ENCODE results near the gene ABCA3.
A peak's percentile ranks its signal among the peaks of the same experiment; 100 is the strongest.
"Not testable (repeated sequence)": the region's sequence is repeated elsewhere in the genome, so short reads cannot be mapped to it uniquely, and the experiment has no call there.

ABCA3 gene

DNA sequence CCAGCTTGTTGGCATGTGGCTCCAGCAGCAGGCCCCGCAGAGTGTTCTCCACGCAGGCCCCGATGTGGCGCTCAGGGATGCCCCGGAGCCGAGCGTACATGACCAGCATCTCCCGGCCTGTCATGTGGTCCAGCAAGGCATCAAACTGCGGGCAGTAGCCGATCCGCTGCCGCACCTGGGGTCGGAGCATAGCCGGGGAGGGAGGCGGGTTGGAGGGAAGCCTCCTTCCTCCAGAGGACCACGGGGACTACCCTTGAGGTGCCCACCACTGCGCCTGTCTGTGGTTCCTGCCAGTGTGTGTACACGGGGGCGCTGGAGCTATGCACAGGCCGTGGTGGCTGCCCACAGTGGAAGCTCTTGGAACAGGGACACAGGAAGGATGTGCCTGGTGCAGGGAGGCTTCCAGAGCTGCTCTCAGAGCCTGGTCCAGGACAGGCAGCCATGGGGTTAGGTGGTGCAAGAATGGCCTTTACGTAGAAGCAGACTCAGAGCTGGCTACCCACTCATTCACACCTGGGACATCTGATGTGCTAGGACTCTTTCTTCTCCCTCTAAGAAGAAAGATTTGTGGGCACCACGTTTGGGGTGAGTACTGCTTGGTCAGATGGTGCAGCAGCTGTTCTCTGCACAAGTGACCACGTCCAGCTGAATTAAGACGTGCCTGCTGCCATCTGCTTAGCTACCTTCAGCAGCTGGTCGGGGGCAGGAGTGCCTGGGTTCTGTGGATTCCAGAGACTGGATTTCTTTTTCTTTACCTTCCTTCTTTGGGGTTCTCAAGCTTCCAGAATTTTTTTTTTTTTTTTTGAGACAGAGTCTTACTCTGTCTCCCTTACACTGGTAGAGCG lies 61.4 kb downstream of the ABCA3 start:
- DNase-seq: no peak

GRCh38 chr16:2278272-2278608 lies 62.3 kb downstream of the ABCA3 start:
- no peak for DNase-seq

DNA sequence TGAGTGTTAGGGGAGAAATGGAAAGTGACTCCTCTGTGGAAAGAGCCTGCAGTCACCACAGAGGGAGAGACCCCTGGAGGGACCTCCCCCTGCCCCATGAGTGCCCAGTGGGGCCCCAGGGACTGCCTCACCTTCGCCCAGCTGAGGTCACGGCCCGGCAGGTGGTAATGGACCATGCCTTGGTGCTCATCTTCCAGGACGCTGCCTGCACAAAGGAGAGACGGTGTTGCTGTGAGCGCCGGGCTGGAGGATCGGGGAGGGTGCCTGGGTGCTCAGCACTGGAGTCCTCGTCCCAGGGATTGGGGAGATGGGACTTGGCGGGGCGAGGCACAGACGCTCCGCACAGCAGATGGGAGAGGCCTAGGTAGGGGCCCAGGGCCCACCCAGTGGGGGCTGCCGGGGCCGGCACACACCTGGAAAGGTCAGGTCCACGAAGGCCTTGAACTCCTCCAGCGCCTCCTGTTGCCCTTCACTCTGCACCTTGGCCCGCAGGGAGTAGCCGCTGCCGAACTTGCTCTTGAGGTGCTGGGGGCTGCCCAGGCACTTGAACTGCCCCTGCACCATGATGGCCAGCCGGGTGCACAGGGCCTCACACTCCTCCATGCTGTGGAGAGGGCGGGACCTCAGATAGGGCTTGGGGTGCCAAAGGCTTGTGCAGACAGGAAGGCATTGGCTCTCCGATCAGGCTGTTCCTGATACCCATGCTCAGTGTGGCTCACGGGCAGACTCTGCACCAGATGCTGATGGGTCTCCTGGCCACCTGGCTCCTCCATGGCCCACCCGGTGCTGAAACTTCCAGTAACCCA lies 62.9 kb downstream of the ABCA3 start:
- DNase-seq: no peak

- no peak for DNase-seq
Observed at GRCh38 chr16:2276368-2277195, 63.9 kb downstream of the ABCA3 start.

GRCh38 chr16:2275476-2276367 lies 64.8 kb downstream of the ABCA3 start:
- DNase-seq: no peak

- no peak for DNase-seq
Observed at GRCh38 chr16:2273931-2274330, 66.6 kb downstream of the ABCA3 start.

DNA sequence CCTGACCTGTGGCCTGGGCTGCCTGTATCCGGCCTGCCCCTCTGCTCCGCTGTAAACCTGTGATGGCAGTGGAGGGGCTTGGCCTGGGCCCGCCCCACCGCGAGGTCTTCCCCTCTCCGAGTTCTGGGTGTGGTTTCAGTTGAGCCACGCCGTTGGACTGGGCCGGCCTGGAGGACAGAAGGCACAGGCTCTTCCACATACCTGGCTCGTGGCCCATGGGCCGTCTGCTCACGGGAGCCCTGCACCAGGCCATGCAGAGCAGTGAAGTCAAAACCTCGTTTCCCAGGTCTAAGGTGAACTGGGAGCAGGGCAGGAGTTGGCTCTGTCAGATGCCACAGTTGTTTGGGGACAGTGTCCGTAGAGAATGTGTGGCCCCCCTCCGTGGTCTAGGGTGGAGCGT lies 67.0 kb downstream of the ABCA3 start:
- no peak for DNase-seq

DNA sequence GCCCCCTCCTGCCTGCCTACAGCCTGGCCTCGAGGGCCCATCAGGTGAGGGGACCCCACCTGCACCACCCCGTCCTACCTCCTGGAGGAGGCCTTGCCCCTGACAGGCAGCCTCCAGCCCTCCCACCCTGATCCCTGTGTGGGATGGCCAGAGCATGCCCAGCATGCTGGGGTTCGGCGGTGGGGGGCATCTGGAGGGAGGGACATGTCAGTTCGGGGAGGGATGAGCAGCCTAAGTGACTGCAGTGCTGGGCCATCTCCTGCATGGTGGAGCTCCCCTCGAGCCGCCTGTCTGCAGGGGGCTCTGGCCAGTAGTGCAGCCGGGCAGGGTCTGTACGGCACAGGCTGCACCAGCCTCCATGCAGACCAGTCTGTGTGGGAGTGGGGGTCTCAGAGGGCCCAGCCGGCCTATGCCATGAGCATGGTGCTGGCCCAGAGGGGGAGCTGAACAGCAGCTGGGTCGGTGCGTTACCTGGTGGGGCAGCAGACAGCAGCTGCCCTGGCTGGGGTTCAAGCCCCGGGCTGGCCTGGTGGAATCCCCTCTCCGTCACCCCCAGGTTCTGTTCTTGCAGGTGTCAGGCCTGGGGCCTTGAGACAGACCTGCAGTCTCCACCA lies 68.6 kb downstream of the ABCA3 start:
- DNase-seq: no peak

DNA sequence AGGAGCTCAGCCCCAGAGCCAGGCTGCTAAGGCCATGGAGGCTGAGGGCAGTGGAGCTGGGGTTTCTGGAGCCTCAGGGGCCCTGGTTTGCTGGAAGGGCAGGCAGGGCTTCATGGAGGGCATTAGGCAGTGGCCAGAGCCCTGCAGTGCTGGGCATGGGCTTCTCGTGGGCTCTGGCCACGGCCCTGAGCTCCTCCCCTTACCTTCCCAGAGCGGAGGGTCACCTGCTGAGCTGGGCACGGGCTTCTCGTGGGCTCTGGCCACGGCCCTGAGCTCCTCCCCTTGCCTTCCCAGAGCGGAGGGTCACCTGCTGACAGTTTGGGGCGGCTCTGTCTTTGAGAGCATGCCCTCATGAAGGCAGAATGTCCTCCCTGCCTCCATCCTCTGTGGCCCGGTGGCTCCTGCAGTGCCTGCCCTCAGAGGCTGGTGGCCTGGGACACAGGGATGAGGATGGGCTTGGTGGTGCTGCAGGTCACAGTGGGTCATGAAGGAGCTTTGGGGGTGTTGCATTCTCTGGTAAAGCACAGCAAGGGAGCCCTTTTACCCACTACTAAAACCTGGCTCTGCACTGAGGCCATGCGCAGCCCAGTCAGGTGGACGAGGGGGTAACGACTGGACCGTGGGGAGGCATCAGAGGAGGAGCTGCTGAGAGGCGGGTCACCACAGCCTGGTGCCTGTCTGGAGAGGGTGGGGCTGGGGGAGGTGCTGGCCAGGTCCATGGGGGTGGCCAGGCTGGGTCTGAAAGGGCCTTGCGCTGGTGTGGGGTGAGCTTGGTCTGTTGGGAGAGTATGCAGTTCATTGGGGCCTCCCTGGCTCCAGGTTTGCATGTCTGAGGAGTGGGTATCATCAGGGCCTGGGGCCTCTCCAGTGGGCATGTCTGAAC lies 69.7 kb downstream of the ABCA3 start:
- no peak for DNase-seq

GRCh38 chr16:2270070-2270462 lies 70.5 kb downstream of the ABCA3 start:
- no peak for DNase-seq

DNA sequence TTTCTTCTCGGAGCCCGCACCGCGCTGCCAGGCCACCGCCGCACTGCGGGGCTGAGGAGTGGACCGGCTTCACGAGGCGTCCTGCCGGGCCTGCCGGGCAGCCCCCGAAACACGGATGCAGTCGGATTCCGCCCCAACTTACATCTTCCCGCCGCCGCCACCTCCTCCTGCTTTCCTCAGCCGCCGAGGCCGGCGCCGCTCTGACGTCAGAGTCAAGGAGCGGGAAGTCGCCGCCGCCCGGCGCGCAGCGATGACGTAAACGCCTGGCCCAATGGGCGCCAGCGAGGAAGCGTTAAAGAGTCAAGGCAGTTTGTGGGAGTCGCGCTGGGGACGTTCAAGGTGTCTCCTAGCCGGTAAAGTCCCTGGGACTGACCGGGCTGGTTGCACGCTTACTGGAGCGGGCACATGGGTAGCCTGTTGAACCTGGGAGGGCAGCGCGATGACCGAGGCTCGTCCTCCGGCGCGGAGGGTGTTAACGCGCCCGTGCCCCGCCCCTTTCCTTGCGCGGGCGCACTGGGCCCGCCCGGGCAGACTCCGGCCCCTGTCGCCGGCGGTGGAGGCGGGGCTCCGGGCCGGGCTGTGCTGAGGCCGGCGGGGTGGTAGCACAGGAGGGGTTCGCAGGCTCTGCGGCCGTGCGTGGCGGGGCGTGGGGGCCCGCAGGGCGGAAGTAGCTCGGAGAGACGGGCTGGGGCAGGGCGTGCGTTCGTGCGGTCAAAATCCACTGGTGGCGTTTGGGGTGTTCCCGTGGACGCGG lies 72.4 kb downstream of the ABCA3 start, which contains the start of gene RNPS1:
Gene RNPS1, minus strand, starts transcription at position 214 of the 754 bp plus-strand sequence. CDS start 3,483 bp downstream, outside the sequence.
- DNase-seq: peak; percentile 98 to 99 (median 99)

DNA sequence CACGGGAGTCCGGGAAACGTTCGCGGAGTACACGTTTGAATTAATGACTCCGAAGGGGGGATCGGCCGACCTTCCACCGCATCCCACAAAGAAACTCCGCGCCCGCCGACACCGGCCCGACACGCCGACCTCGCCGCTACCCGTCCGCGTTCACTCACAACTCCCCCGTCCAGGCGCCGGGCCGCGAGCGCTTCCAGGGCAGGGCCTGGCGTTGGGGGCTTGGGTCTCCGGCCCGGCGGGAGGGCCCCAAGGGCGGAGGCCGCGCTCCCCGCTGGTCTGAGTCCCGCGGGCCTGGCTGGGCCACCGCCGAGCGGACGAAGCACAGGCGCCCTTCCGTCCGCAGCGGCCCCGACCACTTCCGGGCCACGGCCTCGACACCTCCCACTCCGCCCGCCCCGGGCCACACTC lies 73.0 kb downstream of the ABCA3 start:
- DNase-seq: peak in 1 of 3 experiments; percentile 97

GRCh38 chr16:2266887-2267286 lies 73.6 kb downstream of the ABCA3 start:
- not testable (repeated sequence) for DNase-seq

- not testable (repeated sequence) for DNase-seq
Observed at GRCh38 chr16:2263026-2263425, 77.5 kb downstream of the ABCA3 start.

- no peak for DNase-seq
Observed at GRCh38 chr16:2260250-2260649, 80.3 kb downstream of the ABCA3 start.

DNA sequence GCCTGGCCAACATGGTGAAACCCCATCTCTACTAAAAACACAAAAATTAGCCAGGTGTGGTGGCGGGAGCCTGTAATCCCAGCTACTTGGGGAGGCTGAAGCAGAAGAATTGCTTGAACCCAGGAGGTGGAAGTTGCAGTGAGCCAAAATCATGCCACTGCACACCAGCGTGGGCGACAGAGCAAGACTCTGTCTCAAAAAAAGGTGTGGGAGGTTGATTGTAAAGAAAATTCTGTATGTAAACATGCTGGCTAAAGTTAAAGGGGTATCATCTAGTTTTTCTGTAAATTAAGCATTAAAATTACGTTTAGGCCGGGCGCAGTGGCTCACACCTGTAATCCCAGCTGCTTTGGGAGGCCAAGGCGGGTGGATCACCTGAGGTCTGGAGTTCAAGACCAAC lies 82.0 kb downstream of the ABCA3 start:
- not testable (repeated sequence) for DNase-seq

DNA sequence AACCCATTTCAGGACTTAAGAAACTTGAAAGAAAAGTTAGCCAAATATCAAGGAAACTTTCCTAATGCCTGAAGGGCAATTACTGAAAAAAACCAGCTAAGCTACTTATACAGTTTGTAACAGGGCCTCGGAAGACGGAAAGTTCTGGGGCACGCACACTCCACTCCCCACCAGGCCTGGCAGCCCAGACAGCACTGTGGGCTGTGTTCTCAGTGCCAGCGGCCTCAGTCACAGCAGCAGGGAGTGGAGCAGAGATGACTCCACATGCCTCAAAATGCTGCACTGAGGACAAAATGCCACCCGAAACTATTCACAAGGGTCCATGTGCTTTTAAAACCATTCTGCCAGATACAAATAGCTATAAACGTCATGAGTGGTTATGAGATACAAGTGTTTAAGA lies 82.8 kb downstream of the ABCA3 start:
- no peak for DNase-seq

DNA sequence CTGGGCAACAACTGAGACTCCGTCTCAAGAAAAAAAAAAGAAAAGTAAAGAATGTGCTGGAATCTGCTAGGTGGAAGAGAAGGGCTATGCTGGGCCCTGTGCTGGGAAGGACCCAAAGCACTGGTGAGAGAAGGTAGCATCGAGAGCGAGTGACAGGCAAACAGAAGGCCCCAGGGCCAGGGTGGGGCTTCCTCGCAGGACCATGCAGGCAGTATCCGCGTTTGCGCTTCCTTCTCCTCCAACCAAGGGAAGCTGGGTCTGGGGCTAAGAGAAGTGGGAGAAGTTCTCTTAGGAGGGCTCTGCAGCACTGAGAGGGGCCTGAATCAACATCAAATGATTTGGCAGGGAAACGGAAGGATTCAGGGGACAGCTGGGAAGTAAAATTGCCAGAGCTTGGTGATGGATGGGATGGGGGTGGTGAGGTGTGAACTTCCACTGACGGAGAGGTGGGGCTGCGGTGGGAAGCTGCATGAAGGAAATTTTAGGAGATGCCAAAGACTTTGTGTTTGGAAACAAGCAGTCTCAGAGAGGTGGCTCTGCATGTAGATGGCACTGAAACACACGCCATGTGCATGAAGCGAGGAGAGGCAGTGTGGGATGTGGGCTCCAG lies 83.9 kb downstream of the ABCA3 start:
- DNase-seq: no peak

GRCh38 chr16:2253293-2253692 lies 87.2 kb downstream of the ABCA3 start:
- no peak for DNase-seq

Data from NCI-H1417 (cell line).